ENCODE data around the gene MYO10. TPM values are rescaled to one million over a fixed set of nuclear protein-coding genes. Genes with fewer than 3 reads are reported as not detected.
"Not testable (repeated sequence)": the region's sequence is repeated elsewhere in the genome, so short reads cannot be mapped to it uniquely, and the experiment has no call there.

The MYO10 gene
- total RNA-seq, 4 donors from 2014 or later: 51.6 to 190 (median 72.9) TPM

DNA sequence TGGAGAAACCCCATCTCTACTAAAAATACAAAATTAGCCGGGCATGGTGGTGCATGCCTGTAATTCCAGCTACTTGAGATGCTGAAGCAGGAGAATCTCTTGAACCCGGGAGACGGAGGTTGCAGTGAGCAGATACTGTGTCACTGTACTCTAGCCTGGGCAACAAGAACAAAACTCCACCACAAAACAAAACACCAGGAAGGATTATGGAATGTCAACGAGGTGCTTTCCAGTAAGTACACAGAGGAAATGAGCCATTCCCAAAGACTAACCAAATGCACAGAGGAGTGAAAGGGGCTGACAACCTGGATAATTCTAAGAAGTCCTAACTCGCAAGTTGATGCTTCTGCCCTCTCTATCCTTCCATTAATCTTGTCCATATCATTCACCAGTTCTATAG is 193.2 kb downstream of the MYO10 start:
- H3K4me1 ChIP-seq: peaks cover 0 to 11% (median 2%) of the 10 kb centered on the region in 4 donors
- no peak overlapping the region for H3K4me3 ChIP-seq
- H3K36me3 ChIP-seq: no peaks in the 10 kb centered on the region
- intact Hi-C loops (cut with DNase I; ENCODE audit: low total_unique reads) (no loop called here), in situ Hi-C loops (cut with MboI; ENCODE audit: low pct_ligation_motif_present in 1 of 4, low pct_unique_long_range_greater_than_20kb in 1 of 4, low sequenced_read_pairs in 3 of 4) (no loop called here)
- TF ChIP-seq EP300 (IDR thresholded peaks at IDR 0.05; ENCODE audit: low read depth) (no peak), POLR2A (IDR thresholded peaks at IDR 0.05) (no peak), POLR2AphosphoS5 (IDR thresholded peaks at IDR 0.05) (no peak)
- no peak for DNase-seq
- no peaks in the 10 kb centered on the region for H3K9me3 ChIP-seq
- 75 to 85% methylated on average over 5 of the region's 5 CpGs for WGBS, 2 donors (ENCODE audit: low coverage in 1 of 2)
- H3K27ac ChIP-seq: no peak overlapping the region
- H3K27me3 ChIP-seq: no peaks in the 10 kb centered on the region

DNA sequence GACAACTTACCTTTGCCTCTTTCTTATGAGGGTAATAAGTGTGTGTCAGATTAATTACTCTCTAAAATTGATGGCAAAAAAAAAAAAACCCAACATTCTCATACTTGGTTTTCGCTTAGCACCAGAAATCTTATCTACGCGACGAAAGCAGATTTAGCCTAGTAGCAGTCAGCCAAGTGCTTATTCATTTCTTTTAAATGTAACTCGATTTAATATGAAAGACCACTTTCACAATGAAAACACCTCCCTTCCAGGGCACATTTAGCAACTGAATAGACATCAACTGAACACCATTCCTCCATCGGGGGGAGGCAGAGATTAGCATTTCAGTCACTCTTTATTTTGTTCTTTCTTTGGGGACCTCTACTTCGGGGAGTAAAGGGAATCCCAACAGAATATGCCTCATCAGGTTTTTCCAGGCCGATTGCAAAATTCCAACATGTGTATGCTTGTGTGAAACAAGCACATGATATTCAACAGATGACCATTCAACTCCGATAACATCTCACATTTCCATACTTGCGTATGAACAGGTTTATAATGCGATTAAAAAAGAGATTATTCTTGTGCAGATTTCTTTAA is 195.2 kb downstream of the MYO10 start:
- no peak overlapping the region for H3K27ac ChIP-seq
- H3K9me3 ChIP-seq: no peaks in the 10 kb centered on the region
- H3K27me3 ChIP-seq: no peaks in the 10 kb centered on the region
- DNase-seq: no peak
- H3K4me3 ChIP-seq: no peak overlapping the region
- TF ChIP-seq EP300 (IDR thresholded peaks at IDR 0.05; ENCODE audit: low read depth): no peak
- TF ChIP-seq POLR2AphosphoS5 (IDR thresholded peaks at IDR 0.05): no peak
- TF ChIP-seq, protein P1, sequence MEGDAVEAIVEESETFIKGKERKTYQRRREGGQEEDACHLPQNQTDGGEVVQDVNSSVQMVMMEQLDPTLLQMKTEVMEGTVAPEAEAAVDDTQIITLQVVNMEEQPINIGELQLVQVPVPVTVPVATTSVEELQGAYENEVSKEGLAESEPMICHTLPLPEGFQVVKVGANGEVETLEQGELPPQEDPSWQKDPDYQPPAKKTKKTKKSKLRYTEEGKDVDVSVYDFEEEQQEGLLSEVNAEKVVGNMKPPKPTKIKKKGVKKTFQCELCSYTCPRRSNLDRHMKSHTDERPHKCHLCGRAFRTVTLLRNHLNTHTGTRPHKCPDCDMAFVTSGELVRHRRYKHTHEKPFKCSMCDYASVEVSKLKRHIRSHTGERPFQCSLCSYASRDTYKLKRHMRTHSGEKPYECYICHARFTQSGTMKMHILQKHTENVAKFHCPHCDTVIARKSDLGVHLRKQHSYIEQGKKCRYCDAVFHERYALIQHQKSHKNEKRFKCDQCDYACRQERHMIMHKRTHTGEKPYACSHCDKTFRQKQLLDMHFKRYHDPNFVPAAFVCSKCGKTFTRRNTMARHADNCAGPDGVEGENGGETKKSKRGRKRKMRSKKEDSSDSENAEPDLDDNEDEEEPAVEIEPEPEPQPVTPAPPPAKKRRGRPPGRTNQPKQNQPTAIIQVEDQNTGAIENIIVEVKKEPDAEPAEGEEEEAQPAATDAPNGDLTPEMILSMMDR (IDR thresholded peaks at IDR 0.05): no peak
- no peak for TF ChIP-seq POLR2A (IDR thresholded peaks at IDR 0.05)
- H3K36me3 ChIP-seq: no peaks in the 10 kb centered on the region
- WGBS, 2 donors (ENCODE audit: low coverage in 1 of 2): 59% methylated on average over 8 to 11 of the region's 11 CpGs
- intact Hi-C loops (cut with DNase I; ENCODE audit: low total_unique reads) (no loop called here), in situ Hi-C loops (cut with MboI; ENCODE audit: low pct_ligation_motif_present in 1 of 4, low pct_unique_long_range_greater_than_20kb in 1 of 4, low sequenced_read_pairs in 3 of 4) (no loop called here)
- peaks cover 0 to 31% (median 12%) of the 10 kb centered on the region in 4 donors for H3K4me1 ChIP-seq

DNA sequence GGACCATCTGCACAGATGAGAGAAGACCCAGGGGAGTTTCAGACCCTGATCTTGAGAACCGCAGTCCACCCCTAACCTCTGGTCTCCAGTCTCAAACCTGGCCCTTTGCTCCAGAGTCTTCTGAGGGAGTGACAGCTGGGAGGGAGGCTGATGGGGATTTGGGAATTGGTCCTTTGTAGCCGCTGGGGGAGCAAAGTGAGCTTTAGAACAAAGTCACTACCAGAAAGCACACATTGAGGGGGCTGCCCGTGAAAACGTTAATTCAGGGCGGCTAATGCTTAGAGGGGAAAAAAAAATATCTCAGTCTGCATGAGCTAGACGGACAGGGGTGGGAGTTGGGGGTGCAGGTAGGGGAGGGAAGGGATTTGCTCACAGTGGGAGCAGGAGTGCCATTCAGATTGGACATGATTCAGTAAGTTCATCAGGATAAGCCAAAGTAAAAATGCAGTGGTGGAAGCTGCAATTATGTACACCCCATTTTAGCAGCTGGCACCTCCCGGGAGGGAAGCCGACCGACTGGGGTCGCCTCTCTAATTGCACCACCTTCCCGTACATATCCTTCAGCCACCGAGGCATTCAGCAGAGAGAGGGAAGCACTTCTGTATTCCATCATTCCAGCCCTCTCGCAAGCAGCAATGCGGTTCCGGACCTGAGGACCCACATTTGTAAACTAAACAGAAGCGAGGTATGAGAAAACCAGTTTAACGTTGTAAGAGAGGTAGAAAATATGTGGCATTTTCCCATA is 195.8 kb downstream of the MYO10 start:
- intact Hi-C loops (cut with DNase I; ENCODE audit: low total_unique reads): no loop called here

DNA sequence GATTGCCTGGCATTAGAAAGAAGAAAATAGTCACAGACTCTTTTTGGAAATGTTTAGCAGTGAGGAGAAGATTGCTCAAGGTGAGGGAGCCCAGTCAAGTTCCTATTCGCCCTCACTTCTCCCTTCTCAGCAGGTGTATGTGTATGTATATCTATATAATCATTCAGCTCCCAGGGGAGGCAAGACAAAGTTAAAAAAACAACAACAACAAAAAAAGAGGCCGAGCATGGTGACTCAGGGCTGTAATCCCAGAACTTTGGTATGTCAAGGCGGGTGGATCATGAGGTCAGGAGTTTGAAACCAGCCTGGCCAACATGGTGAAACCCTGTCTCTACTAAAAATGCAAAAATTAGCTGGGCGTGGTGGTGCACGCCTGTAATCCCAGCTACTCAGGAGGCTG is 197.7 kb downstream of the MYO10 start:
- Histone ChIP-seq H3K27ac (peak overlapping the region; percentile 61 to 80 (median 78)), H3K4me1 (peaks cover 0 to 47% (median 18%) of the 10 kb centered on the region in 4 donors)
- DNase-seq; intact Hi-C loops (cut with DNase I; ENCODE audit: low total_unique reads); H3K4me3 ChIP-seq; H3K27me3 ChIP-seq; in situ Hi-C loops (cut with MboI; ENCODE audit: low pct_ligation_motif_present in 1 of 4, low pct_unique_long_range_greater_than_20kb in 1 of 4, low sequenced_read_pairs in 3 of 4); H3K9me3 ChIP-seq; H3K36me3 ChIP-seq: not testable (repeated sequence)
- WGBS, 2 donors (ENCODE audit: low coverage in 1 of 2): 37 to 47% methylated on average over 5 of the region's 5 CpGs

More for the DNA sequence above, 195.8 kb downstream of the MYO10 start:
- no peak for TF ChIP-seq EP300 (IDR thresholded peaks at IDR 0.05; ENCODE audit: low read depth)
- no peak for TF ChIP-seq POLR2A (IDR thresholded peaks at IDR 0.05)
- TF ChIP-seq, protein P1 (IDR thresholded peaks at IDR 0.05): no peak
- no peak for TF ChIP-seq POLR2AphosphoS5 (IDR thresholded peaks at IDR 0.05)
- Histone ChIP-seq H3K4me3 (no peak overlapping the region), H3K9me3 (no peaks in the 10 kb centered on the region), H3K36me3 (no peaks in the 10 kb centered on the region), H3K4me1 (peaks cover 0 to 38% (median 15%) of the 10 kb centered on the region in 4 donors), H3K27me3 (no peaks in the 10 kb centered on the region), H3K27ac (no peak overlapping the region)
- in situ Hi-C loops (cut with MboI; ENCODE audit: low pct_ligation_motif_present in 1 of 4, low pct_unique_long_range_greater_than_20kb in 1 of 4, low sequenced_read_pairs in 3 of 4): no loop called here
- DNase-seq: no peak
- WGBS, 2 donors (ENCODE audit: low coverage in 1 of 2): 73 to 81% methylated on average over 14 to 17 of the region's 17 CpGs

DNA sequence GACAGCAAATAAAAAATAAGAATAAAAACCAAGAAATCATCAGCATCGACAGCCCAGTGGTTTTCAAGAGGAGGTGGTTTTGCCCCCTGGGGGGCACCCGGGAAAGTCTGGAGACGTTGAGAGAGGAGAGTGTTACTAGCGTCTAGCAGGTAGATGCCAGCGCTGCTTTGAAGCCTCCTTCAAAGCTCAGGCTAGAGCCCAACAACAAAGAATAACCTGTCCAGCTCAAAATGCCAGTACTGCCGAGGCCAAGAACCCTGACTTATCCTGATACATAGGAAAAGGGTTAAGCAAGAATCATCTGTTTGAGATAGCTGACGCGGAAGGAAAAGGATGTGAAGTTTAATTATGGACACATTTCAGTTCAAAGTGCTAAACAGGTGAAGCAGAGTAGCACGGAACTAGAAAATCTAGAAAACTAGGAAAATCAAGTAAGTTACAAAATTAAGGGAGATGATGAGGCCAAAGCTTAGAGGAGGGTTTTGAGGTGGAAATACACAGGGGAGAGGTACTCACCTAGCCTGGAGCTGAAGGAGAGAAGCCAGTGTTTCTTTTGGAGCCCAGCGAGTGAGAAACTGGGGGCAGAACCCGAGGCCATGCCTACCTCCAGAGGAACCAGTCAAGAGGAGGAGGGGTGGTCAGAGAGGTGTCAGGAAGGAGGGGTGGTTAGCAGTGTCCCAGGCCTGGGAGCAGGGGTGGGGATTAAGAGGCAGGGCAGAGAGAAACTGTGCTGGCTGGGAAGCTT is 198.3 kb downstream of the MYO10 start:
- no peaks in the 10 kb centered on the region for H3K27me3 ChIP-seq
- in situ Hi-C loops (cut with MboI; ENCODE audit: low pct_ligation_motif_present in 1 of 4, low pct_unique_long_range_greater_than_20kb in 1 of 4, low sequenced_read_pairs in 3 of 4) (no loop called here), intact Hi-C loops (cut with DNase I; ENCODE audit: low total_unique reads) (no loop called here)
- 48% methylated on average over 8 to 11 of the region's 11 CpGs for WGBS, 2 donors (ENCODE audit: low coverage in 1 of 2)
- H3K9me3 ChIP-seq: no peaks in the 10 kb centered on the region
- peak; percentile 52 for DNase-seq
- H3K4me3 ChIP-seq: peak overlapping the region in 2 of 4 donors; percentile 9 to 16
- H3K27ac ChIP-seq: peak overlapping the region; percentile 61 to 80 (median 78)
- no peaks in the 10 kb centered on the region for H3K36me3 ChIP-seq
- TF ChIP-seq EP300 (IDR thresholded peaks at IDR 0.05; ENCODE audit: low read depth): no peak
- TF ChIP-seq, protein P1 (IDR thresholded peaks at IDR 0.05): no peak
- no peak for TF ChIP-seq POLR2AphosphoS5 (IDR thresholded peaks at IDR 0.05)
- TF ChIP-seq POLR2A (IDR thresholded peaks at IDR 0.05): no peak
- peaks cover 0 to 47% (median 18%) of the 10 kb centered on the region in 4 donors for H3K4me1 ChIP-seq
